Ishikawa (cell line): ENCODE measurements around the gene TSC22D4.

ENCODE experiments used
- CEBPB ChIP-seq: IDR thresholded peaks from 2 replicates; pipeline ENCODE4 v1.6.1; 2012
- CREB1 ChIP-seq: IDR thresholded peaks from 2 replicates; pipeline ENCODE4 v1.6.1; 2012; ENCODE audit warnings: low read depth
- EGR1 ChIP-seq: IDR thresholded peaks from 2 replicates; pipeline ENCODE4 v1.6.1; 2012
- EP300 ChIP-seq: IDR thresholded peaks from 2 replicates; pipeline ENCODE4 v1.6.1; 2012; ENCODE audit warnings: borderline replicate concordance
- FOXM1 ChIP-seq: IDR thresholded peaks from 2 replicates; pipeline ENCODE4 v1.6.1; 2012; ENCODE audit warnings: low read depth, borderline replicate concordance
- NFIC ChIP-seq: IDR thresholded peaks from 2 replicates; pipeline ENCODE4 v1.6.1; 2012
- RAD21 ChIP-seq: IDR thresholded peaks from 2 replicates; pipeline ENCODE4 v1.6.1; 2012; ENCODE audit warnings: low read depth
- TAF1 ChIP-seq: IDR thresholded peaks from 2 replicates; pipeline ENCODE4 v1.6.1; 2012; ENCODE audit warnings: low read depth, mild to moderate bottlenecking
- TCF12 ChIP-seq: IDR thresholded peaks from 2 replicates; pipeline ENCODE4 v1.6.1; 2012; ENCODE audit warnings: low read depth
- TEAD4 ChIP-seq: IDR thresholded peaks from 2 replicates; pipeline ENCODE4 v1.6.1; 2012
- YY1 ChIP-seq: IDR thresholded peaks from 2 replicates; pipeline ENCODE4 v1.6.1; 2012; ENCODE audit warnings: low read depth
- ZBTB7A ChIP-seq: IDR thresholded peaks from 2 replicates; pipeline ENCODE4 v1.6.1; 2012; ENCODE audit warnings: low read depth
- TF ChIP-seq, protein P1 (sequence below): IDR thresholded peaks from 2 replicates; pipeline ENCODE4 v1.6.1; 2012
- TF ChIP-seq, protein P2 (sequence below): IDR thresholded peaks from 2 replicates; pipeline ENCODE4 v1.6.1; 2012
- TF ChIP-seq, protein P3 (sequence below): IDR thresholded peaks from 2 replicates; pipeline ENCODE4 v1.6.1; 2012; ENCODE audit warnings: low read depth, mild to moderate bottlenecking

The TSC22D4 gene

DNA sequence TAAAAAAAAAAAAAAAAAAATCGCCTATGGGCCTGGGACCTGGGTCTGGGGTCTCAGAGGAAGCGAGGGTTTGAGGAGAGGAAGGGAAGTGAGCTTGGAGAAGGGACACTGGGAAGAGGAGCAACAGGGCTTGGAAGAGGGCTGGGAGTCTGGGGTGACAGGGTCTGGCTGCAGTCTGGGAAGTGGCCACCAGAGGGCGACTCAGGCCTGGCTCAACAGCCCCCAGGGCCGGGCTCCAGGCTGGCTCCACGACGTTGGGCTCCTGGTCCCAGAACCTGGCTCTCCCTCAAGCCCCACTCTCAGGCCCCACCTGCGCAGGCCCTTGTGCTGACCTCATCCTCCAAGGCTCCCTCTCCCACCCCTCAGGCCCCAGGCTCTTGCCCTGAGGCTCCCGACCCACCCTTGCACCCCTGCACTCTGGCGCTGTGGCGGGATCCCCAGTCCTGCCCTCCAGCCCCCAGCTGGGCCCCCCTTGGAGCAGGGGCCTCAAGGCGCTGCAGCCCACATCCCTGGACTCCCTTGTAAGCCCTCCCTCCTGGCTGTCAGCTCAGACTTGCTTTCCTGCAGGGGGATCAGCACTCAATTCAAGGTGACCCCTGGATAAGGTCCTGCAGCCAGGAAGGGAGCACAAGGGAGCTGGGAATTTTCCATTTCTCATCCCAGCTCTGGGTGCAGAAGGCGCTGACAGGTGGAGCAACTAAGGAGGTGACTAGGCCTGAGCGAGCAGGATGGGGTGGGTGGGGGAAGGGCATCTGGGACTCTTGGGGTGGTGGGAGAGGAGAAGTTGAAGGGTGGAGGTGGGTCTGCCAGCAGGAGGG lies 9.6 kb downstream of the TSC22D4 start:
- peak; percentile 89 for TF ChIP-seq RAD21
- TF ChIP-seq, protein P1, sequence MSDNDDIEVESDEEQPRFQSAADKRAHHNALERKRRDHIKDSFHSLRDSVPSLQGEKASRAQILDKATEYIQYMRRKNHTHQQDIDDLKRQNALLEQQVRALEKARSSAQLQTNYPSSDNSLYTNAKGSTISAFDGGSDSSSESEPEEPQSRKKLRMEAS, result 0 out of 2 replicates have a peak, but pooled peaks have one; percentile 17
- TF ChIP-seq, protein P2, sequence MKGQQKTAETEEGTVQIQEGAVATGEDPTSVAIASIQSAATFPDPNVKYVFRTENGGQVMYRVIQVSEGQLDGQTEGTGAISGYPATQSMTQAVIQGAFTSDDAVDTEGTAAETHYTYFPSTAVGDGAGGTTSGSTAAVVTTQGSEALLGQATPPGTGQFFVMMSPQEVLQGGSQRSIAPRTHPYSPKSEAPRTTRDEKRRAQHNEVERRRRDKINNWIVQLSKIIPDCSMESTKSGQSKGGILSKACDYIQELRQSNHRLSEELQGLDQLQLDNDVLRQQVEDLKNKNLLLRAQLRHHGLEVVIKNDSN, result no peak

DNA sequence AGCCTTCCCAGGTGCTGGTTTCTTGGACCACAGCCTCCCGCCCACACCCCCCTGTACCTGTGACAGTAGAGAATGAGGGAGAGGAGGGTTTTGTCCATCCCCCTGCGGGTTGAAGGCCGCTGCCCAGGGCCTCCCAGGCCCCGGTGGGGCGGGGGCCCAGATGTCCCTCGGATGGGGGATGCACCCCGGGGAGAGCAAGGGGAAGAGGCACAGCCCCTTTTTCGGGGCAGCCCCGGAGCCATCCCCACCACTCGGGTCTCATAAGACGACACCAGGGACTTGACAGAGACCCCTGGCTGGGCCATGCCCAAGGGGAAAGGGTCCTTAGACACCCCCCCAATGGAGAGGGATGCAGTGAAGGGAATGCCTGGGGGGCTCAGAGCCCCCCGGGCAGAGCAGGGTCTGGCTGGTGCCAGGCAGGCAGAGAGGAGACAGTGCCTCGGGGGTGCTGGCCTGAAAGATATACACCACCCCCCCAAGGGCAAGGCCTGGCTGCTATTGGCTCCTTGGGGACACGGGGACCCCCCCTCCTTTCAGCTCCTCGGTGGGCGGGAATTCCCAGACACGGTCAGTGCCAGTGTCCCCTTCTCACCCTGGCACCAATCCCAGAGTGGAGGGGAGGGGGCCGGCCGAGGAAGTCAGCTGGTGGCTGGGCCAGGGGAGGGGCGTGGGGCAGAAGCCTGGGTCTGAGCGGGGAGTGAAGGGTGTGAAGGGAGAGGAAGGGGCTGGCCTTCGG lies 11.2 kb downstream of the TSC22D4 start:
- TF ChIP-seq EGR1 (no peak), TAF1 (no peak), CEBPB (no peak), CREB1 (no peak), YY1 (no peak), ZBTB7A (no peak), NFIC (no peak), FOXM1 (no peak), RAD21 (no peak), TCF12 (no peak), EP300 (no peak)
- TF ChIP-seq, protein P3, sequence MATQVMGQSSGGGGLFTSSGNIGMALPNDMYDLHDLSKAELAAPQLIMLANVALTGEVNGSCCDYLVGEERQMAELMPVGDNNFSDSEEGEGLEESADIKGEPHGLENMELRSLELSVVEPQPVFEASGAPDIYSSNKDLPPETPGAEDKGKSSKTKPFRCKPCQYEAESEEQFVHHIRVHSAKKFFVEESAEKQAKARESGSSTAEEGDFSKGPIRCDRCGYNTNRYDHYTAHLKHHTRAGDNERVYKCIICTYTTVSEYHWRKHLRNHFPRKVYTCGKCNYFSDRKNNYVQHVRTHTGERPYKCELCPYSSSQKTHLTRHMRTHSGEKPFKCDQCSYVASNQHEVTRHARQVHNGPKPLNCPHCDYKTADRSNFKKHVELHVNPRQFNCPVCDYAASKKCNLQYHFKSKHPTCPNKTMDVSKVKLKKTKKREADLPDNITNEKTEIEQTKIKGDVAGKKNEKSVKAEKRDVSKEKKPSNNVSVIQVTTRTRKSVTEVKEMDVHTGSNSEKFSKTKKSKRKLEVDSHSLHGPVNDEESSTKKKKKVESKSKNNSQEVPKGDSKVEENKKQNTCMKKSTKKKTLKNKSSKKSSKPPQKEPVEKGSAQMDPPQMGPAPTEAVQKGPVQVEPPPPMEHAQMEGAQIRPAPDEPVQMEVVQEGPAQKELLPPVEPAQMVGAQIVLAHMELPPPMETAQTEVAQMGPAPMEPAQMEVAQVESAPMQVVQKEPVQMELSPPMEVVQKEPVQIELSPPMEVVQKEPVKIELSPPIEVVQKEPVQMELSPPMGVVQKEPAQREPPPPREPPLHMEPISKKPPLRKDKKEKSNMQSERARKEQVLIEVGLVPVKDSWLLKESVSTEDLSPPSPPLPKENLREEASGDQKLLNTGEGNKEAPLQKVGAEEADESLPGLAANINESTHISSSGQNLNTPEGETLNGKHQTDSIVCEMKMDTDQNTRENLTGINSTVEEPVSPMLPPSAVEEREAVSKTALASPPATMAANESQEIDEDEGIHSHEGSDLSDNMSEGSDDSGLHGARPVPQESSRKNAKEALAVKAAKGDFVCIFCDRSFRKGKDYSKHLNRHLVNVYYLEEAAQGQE, result no peak
- TF ChIP-seq, protein P1, result no peak

DNA sequence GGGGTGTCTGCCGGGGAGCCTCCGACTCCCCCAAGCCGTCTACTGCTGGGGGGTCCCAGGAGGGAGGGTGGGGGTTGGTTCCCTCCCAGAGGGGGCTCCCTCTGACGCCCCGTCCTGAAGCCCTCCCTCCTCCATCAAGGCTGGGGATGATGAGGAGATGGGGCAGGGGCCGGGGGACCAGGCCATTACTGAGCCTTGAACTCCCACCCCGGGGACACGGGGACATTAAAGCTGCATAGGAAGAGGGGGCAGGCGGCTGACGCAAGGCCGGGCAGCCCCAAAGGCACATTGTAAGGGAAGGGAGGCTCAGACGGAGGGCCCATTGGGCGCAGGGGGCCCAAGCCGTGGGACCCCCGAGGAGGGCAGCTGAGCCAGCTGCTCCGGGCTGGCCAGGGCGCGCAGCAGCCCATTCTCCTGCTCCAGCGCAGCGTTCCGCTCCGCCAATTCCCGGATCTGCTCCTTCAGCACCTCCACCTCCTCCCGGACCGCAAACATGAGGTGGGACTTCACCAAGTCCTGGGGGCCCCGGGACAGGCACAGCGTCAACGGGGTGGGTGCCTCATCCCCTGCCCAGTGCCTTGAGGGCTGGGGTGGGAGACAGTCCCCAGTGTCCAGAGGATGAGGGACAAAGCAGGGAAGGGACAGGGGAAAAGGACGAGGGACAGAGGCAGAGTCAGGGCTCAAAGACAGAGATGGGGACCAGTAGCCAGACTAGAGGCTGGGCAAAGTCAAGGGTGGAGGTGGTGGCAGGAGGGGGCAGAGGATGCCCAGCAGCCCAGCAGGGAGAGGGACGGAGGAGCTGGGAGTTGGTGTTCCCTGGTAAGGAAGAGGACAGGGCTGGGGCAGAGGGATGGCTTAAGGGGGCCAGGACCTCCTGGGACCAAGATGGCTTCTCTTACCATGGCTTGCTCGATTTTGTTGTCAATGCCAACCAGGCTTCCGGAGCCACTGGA lies 12.1 kb downstream of the TSC22D4 start:
- no peak for TF ChIP-seq TAF1
- TF ChIP-seq TCF12, result no peak
- TF ChIP-seq NFIC, result no peak
- TF ChIP-seq, protein P2, result no peak
- no peak for TF ChIP-seq CEBPB
- TF ChIP-seq CREB1, result no peak
- TF ChIP-seq FOXM1, result no peak
- TF ChIP-seq, protein P1, result no peak
- TF ChIP-seq, protein P3, result no peak
- TF ChIP-seq EGR1, result no peak
- TF ChIP-seq YY1, result no peak
- TF ChIP-seq EP300, result no peak
- TF ChIP-seq ZBTB7A, result no peak
- no peak for TF ChIP-seq RAD21
- TF ChIP-seq TEAD4, result no peak

DNA sequence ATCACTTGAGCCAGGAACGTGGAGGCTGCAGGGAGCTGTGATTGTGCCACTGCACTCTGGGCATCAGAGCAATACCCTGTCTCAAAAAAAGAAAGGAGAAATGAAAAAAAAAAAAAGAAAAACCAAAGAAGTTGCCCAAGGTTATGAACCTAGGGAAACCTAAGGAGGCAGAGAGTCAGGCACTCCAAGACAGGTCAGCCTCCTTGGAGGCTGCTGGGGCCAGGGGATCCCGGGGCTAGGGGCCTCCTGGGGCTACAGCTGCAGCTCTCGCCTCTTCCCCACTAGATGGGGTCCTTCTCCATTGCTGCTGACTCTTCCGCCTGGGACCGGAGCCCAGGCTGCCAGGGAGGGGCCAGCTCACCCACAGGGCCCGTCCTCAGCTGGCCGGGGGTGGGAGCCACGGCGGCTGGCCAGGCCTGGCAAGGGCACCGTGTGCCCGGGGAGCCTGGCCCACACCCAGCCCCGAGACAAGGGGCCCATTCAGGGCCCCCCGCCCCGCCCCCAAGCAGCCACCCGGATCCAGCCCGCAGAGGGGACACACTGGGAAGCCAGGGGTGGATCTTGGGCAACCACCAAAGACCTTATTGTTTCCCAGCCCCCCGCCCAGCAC lies 13.2 kb downstream of the TSC22D4 start:
- TF ChIP-seq EP300 (no peak), RAD21 (peak; percentile 69), FOXM1 (no peak), ZBTB7A (peak; percentile 86), EGR1 (0 out of 2 replicates have a peak, but pooled peaks have one; percentile 12), NFIC (peak; percentile 64), TCF12 (peak; percentile 31; the same call in 1 of the 2 replicates)
- TF ChIP-seq, protein P1, result 0 out of 2 replicates have a peak, but pooled peaks have one; percentile 24
